HG02852 (cell line): ENCODE results near the gene HEXIM1.

ENCODE experiments used
- ATAC-seq: cut with Tn5 transposase; IDR thresholded peaks from one replicate; pipeline ENCODE4 v1.9.1; 2021; ENCODE audit warnings: mild to moderate bottlenecking, moderate library complexity; ENCODE audit not compliant: unreplicated experiment

Gene HEXIM1

DNA sequence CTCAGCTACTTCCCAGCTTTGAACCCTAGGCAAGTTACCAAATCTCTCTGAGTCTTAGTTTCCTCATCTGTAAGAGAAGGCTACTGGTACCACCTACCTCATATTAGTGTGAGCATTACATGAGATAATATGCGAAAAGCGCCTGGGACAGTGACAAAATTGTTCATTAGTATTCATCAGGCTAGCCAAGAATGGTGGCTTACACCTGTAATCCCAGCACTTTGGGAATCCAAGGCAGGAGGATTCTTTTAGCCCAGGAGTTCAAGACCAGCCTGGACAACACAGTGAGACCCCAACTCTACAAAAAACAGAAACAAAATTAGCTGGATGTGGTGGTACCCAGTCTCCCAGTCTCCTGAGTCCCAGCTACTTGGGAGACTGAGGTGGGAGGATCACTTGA lies 19.3 kb upstream of the HEXIM1 start:
- no peak for ATAC-seq

GRCh38 chr17:45129426-45129939 lies 18.8 kb upstream of the HEXIM1 start:
- ATAC-seq = no peak

DNA sequence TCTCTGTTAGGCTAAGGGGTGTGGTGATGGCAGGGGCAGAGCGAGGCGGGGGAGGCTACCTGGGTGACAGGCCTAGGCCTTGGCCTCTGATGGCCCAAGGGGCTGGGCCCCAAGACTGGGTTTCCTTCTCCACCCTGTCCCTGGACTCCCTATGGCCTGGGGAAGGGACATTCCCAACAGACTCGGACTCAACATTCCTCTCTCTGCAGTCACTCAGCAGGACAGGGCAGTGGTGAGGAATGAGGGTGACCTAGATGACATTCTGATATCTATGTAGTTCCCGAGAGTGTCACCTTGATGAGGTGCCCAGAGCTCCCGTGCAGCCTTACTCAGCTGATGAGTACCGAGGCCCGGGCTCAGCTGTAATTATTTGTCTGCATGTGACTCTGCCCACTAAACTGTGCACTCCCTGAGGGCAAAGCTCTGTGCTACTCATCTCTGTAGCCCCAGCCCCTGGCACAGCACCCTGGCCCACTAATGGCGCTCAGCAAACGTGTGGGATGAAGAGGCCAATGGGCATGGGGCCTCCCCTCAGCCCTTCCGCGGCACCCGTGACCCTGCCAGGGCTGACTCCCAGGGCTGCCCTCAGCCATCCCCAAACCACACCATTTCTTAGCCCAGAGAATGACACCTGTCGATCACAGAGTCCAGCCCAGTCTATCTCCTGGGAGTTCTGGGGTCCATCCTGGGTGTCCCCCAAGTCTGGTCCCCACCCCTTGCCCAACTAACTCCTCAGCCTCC lies 18.2 kb upstream of the HEXIM1 start:
- no peak for ATAC-seq

GRCh38 chr17:45130681-45131615 lies 17.3 kb upstream of the HEXIM1 start:
- no peak for ATAC-seq

DNA sequence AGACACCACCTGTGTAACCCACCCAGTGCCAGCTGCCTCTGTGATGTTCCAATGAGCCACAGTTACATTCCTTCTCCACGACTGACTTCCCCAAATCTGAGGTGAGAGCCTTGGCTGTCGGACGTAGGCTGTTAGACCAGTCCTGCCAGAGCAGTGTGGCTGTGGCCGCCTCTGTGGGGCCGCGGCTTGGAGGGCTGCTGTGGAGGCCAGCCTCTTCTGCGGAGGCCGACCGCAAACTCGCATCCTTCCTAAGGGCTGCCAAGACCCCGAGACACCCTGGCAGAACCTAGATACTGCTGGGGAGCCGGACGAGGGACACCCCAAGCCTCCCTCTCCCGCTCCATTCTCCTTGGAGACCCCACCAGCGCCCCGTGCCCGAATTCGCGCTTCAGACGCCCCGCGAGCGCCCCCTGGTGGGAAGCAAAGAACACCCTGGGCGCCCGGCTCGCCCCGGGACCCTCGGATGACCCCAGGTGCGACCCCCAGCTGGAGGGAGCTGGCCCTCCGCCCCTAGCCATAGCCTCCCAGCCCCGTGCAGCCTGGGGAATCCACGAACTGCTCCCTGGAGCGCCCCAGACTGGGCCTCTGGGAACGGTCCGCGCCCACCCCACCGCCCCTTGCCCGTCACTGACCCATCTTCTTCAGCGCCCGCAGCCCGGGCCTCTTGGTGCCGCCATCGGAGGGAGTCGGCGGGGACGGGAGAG lies 16.5 kb upstream of the HEXIM1 start:
- no peak for ATAC-seq

DNA sequence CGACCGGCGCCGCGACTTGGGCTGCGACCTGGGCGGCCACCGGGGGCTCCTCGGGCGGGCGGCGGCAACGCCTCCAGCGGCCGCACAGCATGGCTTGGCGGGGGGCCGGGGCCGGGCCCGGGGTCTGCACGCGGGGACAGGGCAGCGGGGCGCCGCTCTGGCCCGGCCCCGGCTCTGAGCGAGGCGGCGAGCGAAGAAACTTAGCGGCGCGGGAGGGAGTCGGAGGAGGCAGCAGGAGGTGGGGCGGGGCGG lies 16.0 kb upstream of the HEXIM1 start, which contains the start of gene PLCD3:
Gene PLCD3, minus strand, starts transcription at position 196 of the 252 bp plus-strand sequence. Its CDS starts 105 bp downstream, at position 91.
- ATAC-seq = no peak

- ATAC-seq = peak; percentile 33
Measured at GRCh38 chr17:45132572-45133463, 15.5 kb upstream of the HEXIM1 start.

DNA sequence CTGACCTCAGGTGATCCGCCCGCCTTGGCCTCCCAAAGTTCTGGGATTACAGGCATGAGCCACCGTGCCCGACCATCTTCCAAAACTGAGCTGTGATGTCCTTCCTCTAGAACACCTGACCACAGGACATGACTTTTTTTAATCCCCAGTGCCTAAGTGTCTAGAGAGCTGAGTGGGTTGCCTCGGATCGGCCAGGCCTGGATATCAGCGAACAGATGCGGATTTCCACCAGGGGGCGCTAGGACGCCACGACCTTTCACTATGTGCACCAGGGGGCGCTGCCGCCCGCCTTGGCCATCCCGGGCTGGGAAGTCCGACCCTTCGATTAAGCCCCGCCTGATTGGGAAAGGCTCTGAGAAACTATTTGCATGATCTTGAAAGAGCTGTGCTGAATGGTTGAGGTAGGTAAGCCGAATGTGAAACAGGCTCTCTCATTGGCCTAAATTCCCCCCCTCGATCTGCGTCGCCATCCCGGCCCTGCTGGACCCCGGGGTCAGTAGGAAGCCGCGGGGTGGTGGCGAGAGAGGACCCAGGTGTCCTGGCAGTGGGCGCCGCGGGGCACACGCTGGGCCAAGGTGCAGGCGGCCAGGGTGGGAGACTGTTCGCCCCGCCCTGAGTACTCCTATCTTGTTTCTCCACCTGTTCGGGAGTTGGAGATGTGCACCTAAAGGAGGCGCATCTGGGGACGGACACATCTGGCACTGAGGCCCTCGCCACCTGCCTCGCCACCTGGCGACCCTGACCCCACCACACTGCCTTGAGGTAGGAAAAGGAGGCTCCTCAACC lies 12.9 kb upstream of the HEXIM1 start, which contains the start of gene ACBD4:
Gene ACBD4, plus strand, starts transcription at position 496 of the 786 bp plus-strand sequence. CDS start 458 bp downstream, outside the sequence.
- peak; percentile 70 for ATAC-seq

DNA sequence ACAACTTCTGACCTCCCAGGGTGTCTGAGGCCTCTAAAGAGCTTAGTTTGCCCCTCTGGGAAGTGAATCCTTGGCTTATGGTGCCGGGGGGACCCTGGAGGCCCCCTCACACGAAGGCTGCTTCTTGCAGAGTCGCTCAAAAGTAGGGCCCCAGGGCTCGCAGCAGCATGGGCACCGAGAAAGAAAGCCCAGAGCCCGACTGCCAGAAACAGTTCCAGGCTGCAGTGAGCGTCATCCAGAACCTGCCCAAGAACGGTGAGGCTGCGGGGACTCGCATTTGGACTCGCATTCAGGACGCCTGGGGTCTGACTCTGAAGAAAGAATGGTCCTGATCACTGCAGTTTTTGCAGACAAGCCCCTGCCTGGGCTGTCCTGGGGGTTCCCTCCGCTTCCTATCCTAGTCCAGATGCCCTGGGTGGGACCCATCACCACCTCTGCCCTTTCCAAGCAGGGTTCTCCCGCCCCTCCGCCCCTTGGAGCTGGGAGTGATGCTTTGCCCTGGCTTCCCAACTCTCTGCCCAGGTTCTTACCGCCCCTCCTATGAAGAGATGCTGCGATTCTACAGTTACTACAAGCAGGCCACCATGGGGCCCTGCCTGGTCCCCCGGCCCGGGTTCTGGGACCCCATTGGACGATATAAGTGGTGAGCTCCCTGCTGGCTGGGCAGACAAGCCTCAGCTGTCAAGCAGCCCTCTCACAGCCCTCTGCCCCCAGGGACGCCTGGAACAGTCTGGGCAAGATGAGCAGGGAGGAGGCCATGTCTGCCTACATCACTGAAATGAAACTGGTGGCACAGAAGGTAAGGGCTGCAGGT lies 12.1 kb upstream of the HEXIM1 start:
- no peak for ATAC-seq

DNA sequence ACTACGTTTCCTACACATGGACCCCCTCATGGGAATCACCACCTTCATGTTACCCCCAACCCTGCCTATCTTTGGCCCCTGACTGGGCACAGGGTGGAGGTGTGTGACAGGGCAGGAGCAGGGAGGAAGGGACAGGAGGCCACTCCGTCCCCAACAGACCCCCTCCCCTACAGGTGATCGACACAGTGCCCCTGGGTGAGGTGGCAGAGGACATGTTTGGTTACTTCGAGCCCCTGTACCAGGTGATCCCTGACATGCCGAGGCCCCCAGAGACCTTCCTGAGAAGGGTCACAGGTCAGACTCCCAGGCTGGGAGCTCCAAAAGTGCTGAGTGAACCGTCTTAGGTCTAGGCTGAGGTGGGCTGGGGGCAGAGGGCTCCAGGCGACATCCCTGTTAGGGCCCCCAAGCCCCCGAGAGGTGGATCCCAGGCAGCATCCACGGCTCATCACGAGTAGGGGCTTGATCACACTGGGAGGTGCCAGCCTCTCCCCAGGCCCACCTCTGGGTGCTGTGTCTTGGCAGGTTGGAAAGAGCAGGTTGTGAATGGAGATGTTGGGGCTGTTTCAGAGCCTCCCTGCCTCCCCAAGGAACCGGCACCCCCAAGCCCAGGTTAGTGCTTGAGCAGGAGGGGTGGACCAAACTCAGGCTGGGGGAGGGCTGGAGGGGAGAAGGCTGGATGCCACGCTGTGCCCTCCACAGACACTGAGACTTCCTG lies 11.3 kb upstream of the HEXIM1 start:
- ATAC-seq = no peak

DNA sequence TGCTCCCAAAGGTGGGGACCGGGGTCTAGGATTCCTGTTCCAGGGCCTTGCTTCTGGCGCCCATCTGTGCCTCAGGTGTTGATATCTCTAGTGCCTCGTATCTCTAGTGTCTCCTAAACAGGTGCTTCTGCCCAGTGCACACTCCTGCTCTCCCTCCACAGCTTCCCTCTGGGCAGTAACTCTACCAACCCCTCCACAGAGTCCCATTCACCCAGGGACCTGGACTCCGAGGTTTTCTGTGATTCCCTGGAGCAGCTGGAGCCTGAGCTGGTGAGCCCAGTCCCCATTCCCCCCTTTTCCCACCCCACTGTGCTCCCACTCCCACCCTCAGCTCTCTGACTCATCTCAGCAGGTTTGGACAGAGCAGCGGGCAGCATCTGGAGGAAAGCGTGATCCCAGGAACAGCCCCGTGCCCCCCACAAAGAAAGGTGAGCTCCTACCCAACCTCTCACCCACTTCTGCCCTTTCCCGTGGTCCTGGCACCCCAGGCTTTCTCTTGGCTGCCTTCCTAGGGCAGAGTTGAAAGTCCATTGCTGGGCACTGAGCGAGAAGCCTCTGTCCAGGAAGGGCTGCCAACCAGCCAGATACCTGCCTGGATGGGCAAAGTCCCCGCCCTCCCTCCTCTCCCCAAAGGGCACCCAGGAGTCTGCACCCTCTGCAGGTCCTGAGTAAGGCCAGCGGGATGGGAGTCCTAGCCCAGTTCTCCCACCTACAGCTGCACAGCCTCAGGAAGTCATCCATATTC lies 10.5 kb upstream of the HEXIM1 start:
- ATAC-seq = no peak

GRCh38 chr17:45138911-45139532 lies 9.3 kb upstream of the HEXIM1 start:
- ATAC-seq = no peak

DNA sequence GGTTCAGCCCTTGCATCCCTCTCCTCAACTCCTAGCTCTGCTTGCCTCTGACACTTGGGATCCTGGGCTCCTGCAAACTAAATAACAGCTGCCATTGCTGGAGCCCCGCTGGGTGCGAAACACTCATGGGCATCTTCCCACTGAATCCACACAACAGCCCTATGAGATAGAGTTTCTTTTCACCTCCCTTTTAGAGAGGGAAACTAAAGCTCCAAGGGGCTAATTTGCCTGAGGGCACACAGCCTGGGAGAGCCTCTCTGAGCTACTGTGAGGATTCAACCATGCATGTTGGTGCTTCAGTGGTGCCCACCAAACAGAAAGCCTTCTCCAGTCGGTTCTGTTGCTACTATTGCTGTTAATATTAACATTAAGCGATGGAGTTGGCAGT lies 8.7 kb upstream of the HEXIM1 start:
- ATAC-seq = no peak

- no peak for ATAC-seq
Measured at GRCh38 chr17:45143094-45143670, 5.1 kb upstream of the HEXIM1 start.

DNA sequence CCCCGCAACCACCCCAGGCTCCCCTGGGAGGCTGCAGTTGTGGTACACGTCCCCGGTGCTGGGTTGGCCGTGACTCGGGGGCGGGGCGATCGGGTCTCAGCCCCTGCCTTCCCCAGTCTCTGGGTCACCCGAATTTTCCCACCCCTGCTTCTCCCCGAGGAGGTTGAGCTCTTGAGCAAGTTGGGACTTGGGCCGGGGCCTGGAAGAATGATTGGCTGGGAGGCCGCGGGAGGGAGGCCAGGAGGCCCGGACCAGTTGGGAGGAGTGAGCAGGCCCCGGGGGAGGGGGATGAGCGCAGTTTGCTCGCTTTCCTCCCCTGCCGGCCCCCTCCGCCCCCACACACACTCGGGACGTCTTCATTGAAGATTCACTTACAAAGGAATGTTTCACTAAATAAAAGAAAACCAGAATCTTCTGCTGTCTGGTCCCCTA lies 4.5 kb upstream of the HEXIM1 start:
- no peak for ATAC-seq
